GM04503 (cell line): ENCODE data around the gene TSSK1B.

ENCODE experiments used
- DNase-seq: peaks from one replicate; pipeline ENCODE4 v3.0.0-alpha.2; 2012; ENCODE audit warnings: low read depth

TSSK1B gene

GRCh38 chr5:113397046-113397445 is 37.7 kb downstream of the TSSK1B start:
- DNase-seq = no peak

- no peak for DNase-seq
These were observed 40.1 kb downstream of the TSSK1B start for GRCh38 chr5:113394658-113395057.

GRCh38 chr5:113390224-113390623 is 44.6 kb downstream of the TSSK1B start:
- DNase-seq = no peak

GRCh38 chr5:113389116-113389515 is 45.7 kb downstream of the TSSK1B start:
- DNase-seq = no peak

- no peak for DNase-seq
These were observed 46.9 kb downstream of the TSSK1B start for GRCh38 chr5:113387844-113388243.

- DNase-seq = no peak
These were observed 50.0 kb downstream of the TSSK1B start for GRCh38 chr5:113384782-113385285.

- no peak for DNase-seq
These were observed 52.1 kb downstream of the TSSK1B start for GRCh38 chr5:113382731-113383130.
